ENCODE results near the gene CDX1.

Gene CDX1

GRCh38 chr5:150166650-150167511 lies at the start of gene CDX1:
Gene CDX1, plus strand, starts transcription at chr5:150166778. Its CDS starts 99 bp downstream, at chr5:150166877.
- no peak for DNase-seq

GRCh38 chr5:150117945-150118560 lies 48.5 kb upstream of the CDX1 start:
- no peak for DNase-seq

GRCh38 chr5:150118561-150119229 lies 47.9 kb upstream of the CDX1 start:
- no peak for DNase-seq

GRCh38 chr5:150119421-150120061 lies 47.0 kb upstream of the CDX1 start:
- DNase-seq, result no peak

- DNase-seq, result no peak
These were observed 46.5 kb upstream of the CDX1 start for GRCh38 chr5:150120062-150120441.

GRCh38 chr5:150120617-150121447 lies 45.7 kb upstream of the CDX1 start:
- no peak for DNase-seq

GRCh38 chr5:150121448-150122157 lies 45.0 kb upstream of the CDX1 start:
- DNase-seq, result no peak

- no peak for DNase-seq
These were observed 44.4 kb upstream of the CDX1 start for GRCh38 chr5:150122158-150122510.

GRCh38 chr5:150122536-150123481 lies 43.8 kb upstream of the CDX1 start:
- DNase-seq, result no peak

- DNase-seq, result no peak
These were observed 43.0 kb upstream of the CDX1 start for GRCh38 chr5:150123542-150123941.

- no peak for DNase-seq
These were observed 42.4 kb upstream of the CDX1 start for GRCh38 chr5:150124111-150124557.

GRCh38 chr5:150124596-150124995 lies 42.0 kb upstream of the CDX1 start:
- no peak for DNase-seq

GRCh38 chr5:150125334-150125733 lies 41.2 kb upstream of the CDX1 start:
- no peak for DNase-seq

GRCh38 chr5:150126199-150126920 lies 40.2 kb upstream of the CDX1 start:
- no peak for DNase-seq

- no peak for DNase-seq
These were observed 39.7 kb upstream of the CDX1 start for GRCh38 chr5:150126921-150127265.

- no peak for DNase-seq
These were observed 37.1 kb upstream of the CDX1 start for GRCh38 chr5:150129454-150129812.

GRCh38 chr5:150129813-150130492 lies 36.6 kb upstream of the CDX1 start:
- DNase-seq, result peak in 1 of 2 donors; percentile 28

- no peak for DNase-seq
These were observed 36.1 kb upstream of the CDX1 start for GRCh38 chr5:150130493-150130922.

- no peak for DNase-seq
These were observed 35.1 kb upstream of the CDX1 start for GRCh38 chr5:150131461-150131860.

Data from activated CD4-positive, alpha-beta T cell treated with anti-CD3 and anti-CD28 coated beads for 4 hours (primary cell).